ENCODE measurements around the gene SPRR2E. TPM values are rescaled to one million over a fixed set of nuclear protein-coding genes. Genes with fewer than 3 reads are reported as not detected.

SPRR2E gene
- polyA plus RNA-seq, 1 of the 3 experiments (the other 2 are of a cell fraction), result not detected

- Histone ChIP-seq H3K9me3 (no peaks in the 10 kb centered on the region), H2AFZ (ENCODE audit: low read depth) (no peak overlapping the region), H3K79me2 (ENCODE audit: insufficient read depth) (no peaks in the 10 kb centered on the region), H3K4me2 (no peak overlapping the region), H3K27me3 (ENCODE audit: insufficient read depth) (no peaks in the 10 kb centered on the region), H3K9me2 (no peaks in the 10 kb centered on the region), H3K4me1 (ENCODE audit: control insufficient read depth in 1 of 2, insufficient read depth in 2 of 2, low read depth in 1 of 2, low read length in 1 of 2) (no peaks in the 10 kb centered on the region), H3F3A (replicated peaks; ENCODE audit: insufficient read depth) (no peaks in the 10 kb centered on the region), H4K20me1 (ENCODE audit: insufficient read depth) (no peaks in the 10 kb centered on the region), H3K36me3 (replicated peaks in 1 of 2; ENCODE audit: control insufficient read depth in 1 of 2, insufficient read depth in 2 of 2, low read length in 1 of 2) (no peaks in the 10 kb centered on the region), H3K27ac (ENCODE audit: low read depth in 2 of 2, low read length in 1 of 2) (no peak overlapping the region), H3K9ac (no peak overlapping the region), H3K4me3 (ENCODE audit: low read depth in 2 of 2, low read length in 1 of 2) (no peak overlapping the region)
- POLR2A ChIA-PET, result no interaction called here
- CTCF ChIA-PET, result no interaction called here
- DNase-seq, result no peak
- WGBS (ENCODE audit: low lambda C conversion rate), result 0% methylated on average over 1 of the region's 1 CpG
- no peak for TF ChIP-seq NFIC (IDR thresholded peaks at IDR 0.05; ENCODE audit: borderline replicate concordance)
- no peak for TF ChIP-seq TEAD4 (IDR thresholded peaks at IDR 0.05; ENCODE audit: borderline replicate concordance, insufficient read depth)
- TF ChIP-seq SIN3A (IDR thresholded peaks at IDR 0.05; ENCODE audit: borderline replicate concordance, low read depth, low read length), result no peak
- TF ChIP-seq PBX3 (IDR thresholded peaks at IDR 0.05), result no peak
- TF ChIP-seq RCOR1 (IDR thresholded peaks at IDR 0.05; ENCODE audit: low read length), result no peak
- no peak for TF ChIP-seq MAX (IDR thresholded peaks at IDR 0.05; ENCODE audit: low read depth)
- TF ChIP-seq REST (IDR thresholded peaks at IDR 0.05; ENCODE audit: low read depth, low read length), result no peak
- no peak for TF ChIP-seq GABPA (IDR thresholded peaks at IDR 0.05; ENCODE audit: low read depth)
- no peak for TF ChIP-seq POLR2AphosphoS5 (IDR thresholded peaks at IDR 0.05; ENCODE audit: low read depth, low read length)
- no peak for TF ChIP-seq FOXJ3 (CRISPR knock-in tag; IDR thresholded peaks at IDR 0.05)
- TF ChIP-seq ZBTB33 (IDR thresholded peaks at IDR 0.05; ENCODE audit: borderline replicate concordance, low read depth), result no peak
- TF ChIP-seq TAF1 (IDR thresholded peaks at IDR 0.05; ENCODE audit: borderline replicate concordance, low read depth, low read length), result no peak
Measured at GRCh38 chr1:153087652-153088051, 6.7 kb downstream of the SPRR2E start.

Data from SK-N-SH (cell line).